NT2/D1 (cell line): Measurements from ENCODE around the gene NTNG1.

Experiments used
- SUZ12 ChIP-seq: IDR thresholded peaks from 2 replicates; pipeline ENCODE4 v1.6.1; 2011; ENCODE audit not compliant: insufficient read length, insufficient read depth; ENCODE audit errors: extremely low read depth
- YY1 ChIP-seq: IDR thresholded peaks from 2 replicates; pipeline ENCODE4 v1.6.1; 2011; ENCODE audit not compliant: insufficient read length, insufficient read depth

DNA sequence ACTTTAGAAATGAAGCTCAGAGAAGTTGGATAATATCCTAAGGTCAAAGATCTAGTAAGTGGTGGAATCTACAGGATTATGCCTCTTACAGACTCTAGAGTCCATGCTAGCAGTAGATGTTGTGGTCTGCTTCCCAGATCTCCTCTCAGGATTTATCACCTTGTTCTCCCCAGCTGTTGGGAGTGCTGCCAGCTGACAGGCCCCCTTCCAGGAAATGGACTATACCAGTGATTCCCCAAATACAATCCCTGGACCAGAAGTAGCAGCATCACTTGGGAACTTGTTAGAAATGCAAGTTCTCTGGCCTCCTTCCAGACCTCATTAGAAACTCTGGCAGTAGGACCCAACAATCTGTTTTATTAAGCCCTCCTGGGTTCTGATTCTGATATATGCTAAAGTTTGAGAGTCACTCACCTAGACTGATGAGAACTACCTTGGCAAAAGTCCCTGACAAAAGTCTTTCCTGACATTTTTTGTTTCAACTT is 24.5 kb upstream of the NTNG1 start:
- TF ChIP-seq SUZ12, result no peak
- no peak for TF ChIP-seq YY1
